Panc1 (cell line): ENCODE measurements around the gene GCAT. TPM values are rescaled to one million over a fixed set of nuclear protein-coding genes. Genes with fewer than 3 reads are reported as not detected.

Experiments used
- ATAC-seq: fragments of 200-7000 bp; cut with Tn5 transposase; 2 replicates; pipeline ENCODE4 v1.9.1; 2020; ENCODE audit warnings: mild to moderate bottlenecking, moderate library complexity
- BruUV-seq: library from RNA; stranded (reverse); fragments of 400-500 nt; replicated peaks from 2 replicates; lab custom pipeline; 2021; lab: Mats Ljungman, UMichigan
- CTCF ChIA-PET: fragments of 300-600 bp; sonication (Branson Sonifier 250); formaldehyde crosslinking; loops from one replicate; lab custom pipeline; 2022; ENCODE audit warnings: antibody characterized with exemption; lab: Charles Lee
- POLR2A ChIA-PET: fragments of 300-600 bp; sonication (Branson Sonifier 250); formaldehyde crosslinking; loops from one replicate; lab custom pipeline; 2022; ENCODE audit warnings: antibody characterized with exemption; lab: Charles Lee
- DNase-seq: peaks from one replicate; pipeline ENCODE4 v3.0.0-alpha.2; 2010; ENCODE audit warnings: low read depth, low spot score
- H3K27ac ChIP-seq: 2 replicates; pipeline ENCODE4 v1.5.1; 2011; ENCODE audit warnings: mild to moderate bottlenecking, low read length, inconsistent platforms
- H3K27me3 ChIP-seq: fragments of 200-500 bp; sonication (Bioruptor generic); 2 replicates; pipeline ENCODE4 v1.6.0; 2014; ENCODE audit warnings: low read length, inconsistent platforms; ENCODE audit not compliant: control insufficient read depth, insufficient read depth
- H3K36me3 ChIP-seq: fragments of 200-500 bp; sonication (Bioruptor generic); 2 replicates; pipeline ENCODE4 v1.5.1; 2014; ENCODE audit warnings: inconsistent platforms, mild to moderate bottlenecking, low read length, moderate library complexity; ENCODE audit not compliant: control insufficient read depth, insufficient read depth
- H3K4me1 ChIP-seq: 2 replicates; pipeline ENCODE4 v1.5.1; 2011; ENCODE audit warnings: inconsistent platforms, mild to moderate bottlenecking, low read length, moderate library complexity; ENCODE audit not compliant: control insufficient read depth, insufficient read depth
- H3K4me3 ChIP-seq, 2 experiments: 2 replicates each; pipeline ENCODE4 v1.5.1; 2011 to 2012; ENCODE audit warnings: low read depth in 2 of 2, low read length in 2 of 2, mild to moderate bottlenecking in 2 of 2, inconsistent platforms in 1 of 2, moderate library complexity in 1 of 2
- H3K9me3 ChIP-seq: fragments of 200-500 bp; sonication (Bioruptor generic); 2 replicates; pipeline ENCODE4 v1.5.1; 2014; ENCODE audit warnings: low read depth, mild to moderate bottlenecking, inconsistent platforms, low read length, moderate library complexity; ENCODE audit not compliant: control insufficient read depth, insufficient read depth
- POLR2AphosphoS5 ChIP-seq: IDR thresholded peaks from 2 replicates; pipeline ENCODE4 v1.6.1; 2012; ENCODE audit warnings: mild to moderate bottlenecking, low read depth, low read length, moderate library complexity
- SIN3A ChIP-seq: IDR thresholded peaks from 2 replicates; pipeline ENCODE4 v1.6.1; 2012; ENCODE audit warnings: low read depth, mild to moderate bottlenecking, low read length, moderate library complexity, borderline replicate concordance; ENCODE audit not compliant: insufficient read depth
- TCF7L2 ChIP-seq: IDR thresholded peaks from 2 replicates; pipeline ENCODE4 v1.6.1; 2011; ENCODE audit warnings: mild to moderate bottlenecking, low read depth, low read length, inconsistent platforms
- in situ Hi-C: cut with HindIII; loops from 2 replicates; pipeline ENCODE4 v1.10.0; 2016; ENCODE audit warnings: low sequenced_read_pairs, low pct_unique_long_range_greater_than_20kb
- intact Hi-C: fragments of 100-400 bp; cut with micrococcal nuclease; formaldehyde crosslinking; loops from one replicate; pipeline ENCODE4 v1.10.0; 2022; ENCODE audit not compliant: unreplicated experiment
- total RNA-seq: library from RNA; stranded (reverse); gene quantifications from one replicate; pipeline ENCODE4 v1.2.1, GENCODE V29; 2021; ENCODE audit not compliant: unreplicated experiment
- TF ChIP-seq, protein P1 (sequence below), 2 experiments: IDR thresholded peaks; 2 replicates each; pipeline ENCODE4 v1.6.1; 2011 to 2012; ENCODE audit warnings: low read depth in 2 of 2, control low read depth in 1 of 2, low read length in 1 of 2, mild to moderate bottlenecking in 1 of 2, moderate library complexity in 1 of 2; ENCODE audit not compliant: insufficient read depth in 1 of 2
- TF ChIP-seq, protein P2 (sequence below): fragments of 450-650 bp; IDR thresholded peaks from 2 replicates; pipeline ENCODE4 v1.5.1; 2017; ENCODE audit warnings: mild to moderate bottlenecking

Gene GCAT
- total RNA-seq, 1 experiment from 2014 or later, result 11.2 TPM

- DNase-seq (no peak), ATAC-seq (peak; percentile 68)
- Histone ChIP-seq H3K27me3 (no peaks in the 10 kb centered on the region), H3K4me3 (peak overlapping the region; percentile 65 to 75), H3K27ac (peak overlapping the region; percentile 82), H3K36me3 (no peaks in the 10 kb centered on the region; the same call in 1 of the 2 replicates), H3K9me3 (no peaks in the 10 kb centered on the region), H3K4me1 (peaks cover 11% of the 10 kb centered on the region)
- ChIA-PET CTCF (interaction anchor here (0.9 kb wide), 1 partner anchor 37 kb away, joined by 4 read pairs; no protein-coding TSS in a partner anchor), POLR2A (interaction anchor here (0.6 to 0.7 kb wide), 4 partner anchors 72 to 1653 kb away, joined by 3 to 6 read pairs (median 4); no protein-coding TSS in a partner anchor)
- no TSS peak for BruUV-seq
- TF ChIP-seq, protein P1, sequence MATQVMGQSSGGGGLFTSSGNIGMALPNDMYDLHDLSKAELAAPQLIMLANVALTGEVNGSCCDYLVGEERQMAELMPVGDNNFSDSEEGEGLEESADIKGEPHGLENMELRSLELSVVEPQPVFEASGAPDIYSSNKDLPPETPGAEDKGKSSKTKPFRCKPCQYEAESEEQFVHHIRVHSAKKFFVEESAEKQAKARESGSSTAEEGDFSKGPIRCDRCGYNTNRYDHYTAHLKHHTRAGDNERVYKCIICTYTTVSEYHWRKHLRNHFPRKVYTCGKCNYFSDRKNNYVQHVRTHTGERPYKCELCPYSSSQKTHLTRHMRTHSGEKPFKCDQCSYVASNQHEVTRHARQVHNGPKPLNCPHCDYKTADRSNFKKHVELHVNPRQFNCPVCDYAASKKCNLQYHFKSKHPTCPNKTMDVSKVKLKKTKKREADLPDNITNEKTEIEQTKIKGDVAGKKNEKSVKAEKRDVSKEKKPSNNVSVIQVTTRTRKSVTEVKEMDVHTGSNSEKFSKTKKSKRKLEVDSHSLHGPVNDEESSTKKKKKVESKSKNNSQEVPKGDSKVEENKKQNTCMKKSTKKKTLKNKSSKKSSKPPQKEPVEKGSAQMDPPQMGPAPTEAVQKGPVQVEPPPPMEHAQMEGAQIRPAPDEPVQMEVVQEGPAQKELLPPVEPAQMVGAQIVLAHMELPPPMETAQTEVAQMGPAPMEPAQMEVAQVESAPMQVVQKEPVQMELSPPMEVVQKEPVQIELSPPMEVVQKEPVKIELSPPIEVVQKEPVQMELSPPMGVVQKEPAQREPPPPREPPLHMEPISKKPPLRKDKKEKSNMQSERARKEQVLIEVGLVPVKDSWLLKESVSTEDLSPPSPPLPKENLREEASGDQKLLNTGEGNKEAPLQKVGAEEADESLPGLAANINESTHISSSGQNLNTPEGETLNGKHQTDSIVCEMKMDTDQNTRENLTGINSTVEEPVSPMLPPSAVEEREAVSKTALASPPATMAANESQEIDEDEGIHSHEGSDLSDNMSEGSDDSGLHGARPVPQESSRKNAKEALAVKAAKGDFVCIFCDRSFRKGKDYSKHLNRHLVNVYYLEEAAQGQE (IDR thresholded peaks at IDR 0.05; ENCODE audit: insufficient read depth in 1 of 2, low read depth in 2 of 2, low read length in 1 of 2), result no peak
- TF ChIP-seq, protein P2, sequence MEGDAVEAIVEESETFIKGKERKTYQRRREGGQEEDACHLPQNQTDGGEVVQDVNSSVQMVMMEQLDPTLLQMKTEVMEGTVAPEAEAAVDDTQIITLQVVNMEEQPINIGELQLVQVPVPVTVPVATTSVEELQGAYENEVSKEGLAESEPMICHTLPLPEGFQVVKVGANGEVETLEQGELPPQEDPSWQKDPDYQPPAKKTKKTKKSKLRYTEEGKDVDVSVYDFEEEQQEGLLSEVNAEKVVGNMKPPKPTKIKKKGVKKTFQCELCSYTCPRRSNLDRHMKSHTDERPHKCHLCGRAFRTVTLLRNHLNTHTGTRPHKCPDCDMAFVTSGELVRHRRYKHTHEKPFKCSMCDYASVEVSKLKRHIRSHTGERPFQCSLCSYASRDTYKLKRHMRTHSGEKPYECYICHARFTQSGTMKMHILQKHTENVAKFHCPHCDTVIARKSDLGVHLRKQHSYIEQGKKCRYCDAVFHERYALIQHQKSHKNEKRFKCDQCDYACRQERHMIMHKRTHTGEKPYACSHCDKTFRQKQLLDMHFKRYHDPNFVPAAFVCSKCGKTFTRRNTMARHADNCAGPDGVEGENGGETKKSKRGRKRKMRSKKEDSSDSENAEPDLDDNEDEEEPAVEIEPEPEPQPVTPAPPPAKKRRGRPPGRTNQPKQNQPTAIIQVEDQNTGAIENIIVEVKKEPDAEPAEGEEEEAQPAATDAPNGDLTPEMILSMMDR, result no peak
- TF ChIP-seq POLR2AphosphoS5, result peak; percentile 90
- TF ChIP-seq SIN3A, result peak; percentile 85; the same call in 1 of the 2 replicates
- TF ChIP-seq TCF7L2, result no peak
- intact Hi-C loops (no loop called here), in situ Hi-C loops (no loop called here)
Measured at GRCh38 chr22:37804881-37805809, 2.6 kb upstream of the GCAT start.

DNA sequence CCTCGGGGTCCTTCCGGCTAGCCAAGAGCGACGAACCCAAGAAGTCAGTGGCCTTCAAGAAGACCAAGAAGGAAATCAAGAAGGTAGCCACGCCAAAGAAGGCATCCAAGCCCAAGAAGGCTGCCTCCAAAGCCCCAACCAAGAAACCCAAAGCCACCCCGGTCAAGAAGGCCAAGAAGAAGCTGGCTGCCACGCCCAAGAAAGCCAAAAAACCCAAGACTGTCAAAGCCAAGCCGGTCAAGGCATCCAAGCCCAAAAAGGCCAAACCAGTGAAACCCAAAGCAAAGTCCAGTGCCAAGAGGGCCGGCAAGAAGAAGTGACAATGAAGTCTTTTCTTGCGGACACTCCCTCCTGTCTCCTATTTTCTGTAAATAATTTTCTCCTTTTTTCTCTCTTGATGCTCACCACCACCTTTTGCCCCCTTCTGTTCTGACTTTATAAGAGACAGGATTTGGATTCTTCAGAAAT is 1.9 kb upstream of the GCAT start:
- peak overlapping the region; percentile 65 to 73 for H3K4me3 ChIP-seq

More for the DNA sequence above, 1.9 kb upstream of the GCAT start:
- Histone ChIP-seq H3K27ac (peak overlapping the region; percentile 82), H3K27me3 (no peaks in the 10 kb centered on the region), H3K4me1 (peaks cover 11% of the 10 kb centered on the region), H3K9me3 (no peaks in the 10 kb centered on the region), H3K36me3 (no peaks in the 10 kb centered on the region; the same call in 1 of the 2 replicates)
- POLR2A ChIA-PET, result interaction anchor here (0.6 kb wide), 1 partner anchor 256 kb away, joined by 6 read pairs; no protein-coding TSS in a partner anchor
- ATAC-seq (no peak), DNase-seq (no peak)
- no TSS peak for BruUV-seq
- intact Hi-C loops (no loop called here), in situ Hi-C loops (no loop called here)
- CTCF ChIA-PET, result no interaction called here
- no peak for TF ChIP-seq TCF7L2
- no peak for TF ChIP-seq SIN3A
- TF ChIP-seq, protein P1 (IDR thresholded peaks at IDR 0.05; ENCODE audit: insufficient read depth in 1 of 2, low read depth in 2 of 2, low read length in 1 of 2), result no peak
- no peak for TF ChIP-seq POLR2AphosphoS5
- TF ChIP-seq, protein P2, result no peak
